Measurements from ENCODE around the gene MEG3.

- TF ChIP-seq POLR2AphosphoS5 (IDR thresholded peaks at IDR 0.05; ENCODE audit: low read depth, low read length) (no peak), CTCF (IDR thresholded peaks at IDR 0.05) (no peak), TCF7L2 (IDR thresholded peaks at IDR 0.05; ENCODE audit: low read depth, low read length) (no peak)
Observed at GRCh38 chr14:100854435-100854834, 28.5 kb downstream of the MEG3 start.

Data from Panc1 (cell line).